HepG2 (cell line): ENCODE measurements around the gene IL17RB. TPM values are rescaled to one million over a fixed set of nuclear protein-coding genes. Genes with fewer than 3 reads are reported as not detected.

Source experiments
- HIVEP1 ChIP-seq: sonication (generic); formaldehyde crosslinking; IDR thresholded peaks from 2 replicates; pipeline ENCODE4 v1.4.0; 2020; ENCODE audit warnings: mild to moderate bottlenecking, missing genetic modification reagents
- HNRNPL ChIP-seq: fragments of 200-400 bp; formaldehyde crosslinking; IDR thresholded peaks from 2 replicates; pipeline ENCODE4 v1.6.1; 2017; ENCODE audit warnings: mild to moderate bottlenecking, low read depth, low read length
- HOMEZ ChIP-seq: IDR thresholded peaks from 2 replicates; pipeline ENCODE4 v1.6.1; 2016; ENCODE audit warnings: low read depth
- SAFB2 ChIP-seq: sonication (generic); formaldehyde crosslinking; IDR thresholded peaks from 2 replicates; pipeline ENCODE4 v1.5.1; 2020; ENCODE audit warnings: missing genetic modification reagents, low read depth, mild to moderate bottlenecking, borderline replicate concordance
- SMAD3 ChIP-seq: sonication (generic); formaldehyde crosslinking; IDR thresholded peaks from 2 replicates; pipeline ENCODE4 v1.4.0; 2020; ENCODE audit warnings: missing genetic modification reagents
- SNAI1 ChIP-seq: sonication (generic); formaldehyde crosslinking; IDR thresholded peaks from 2 replicates; pipeline ENCODE4 v1.5.0; 2020; ENCODE audit warnings: mild to moderate bottlenecking, missing genetic modification reagents, borderline replicate concordance
- TMF1 ChIP-seq: sonication (generic); formaldehyde crosslinking; IDR thresholded peaks from 2 replicates; pipeline ENCODE4 v1.8.1; 2022; ENCODE audit warnings: low read depth, missing genetic modification reagents
- ZBTB2 ChIP-seq: sonication (generic); formaldehyde crosslinking; IDR thresholded peaks from 2 replicates; pipeline ENCODE4 v1.8.0; 2022; ENCODE audit warnings: low read depth, missing genetic modification reagents
- ZBTB42 ChIP-seq: sonication (generic); formaldehyde crosslinking; IDR thresholded peaks from 2 replicates; pipeline ENCODE4 v1.5.0; 2020; ENCODE audit warnings: mild to moderate bottlenecking, missing genetic modification reagents
- ZHX1 ChIP-seq: sonication (generic); formaldehyde crosslinking; IDR thresholded peaks from 2 replicates; pipeline ENCODE4 v1.8.1; 2022; ENCODE audit warnings: low read depth, mild to moderate bottlenecking, missing genetic modification reagents
- ZKSCAN5 ChIP-seq: sonication (generic); formaldehyde crosslinking; IDR thresholded peaks from 2 replicates; pipeline ENCODE4 v1.5.1; 2020; ENCODE audit warnings: mild to moderate bottlenecking, missing genetic modification reagents
- ZNF274 ChIP-seq: sonication (generic); formaldehyde crosslinking; IDR thresholded peaks from 2 replicates; pipeline ENCODE4 v1.5.1; 2020; ENCODE audit warnings: mild to moderate bottlenecking, missing genetic modification reagents
- ZNF333 ChIP-seq: sonication (generic); formaldehyde crosslinking; IDR thresholded peaks from 2 replicates; pipeline ENCODE4 v1.4.0; 2020; ENCODE audit warnings: mild to moderate bottlenecking, missing genetic modification reagents, borderline replicate concordance
- ZNF468 ChIP-seq: sonication (generic); formaldehyde crosslinking; IDR thresholded peaks from 2 replicates; pipeline ENCODE4 v1.8.0; 2022; ENCODE audit warnings: mild to moderate bottlenecking, moderate library complexity, missing genetic modification reagents
- ZNF547 ChIP-seq: sonication (generic); formaldehyde crosslinking; IDR thresholded peaks from 2 replicates; pipeline ENCODE4 v1.5.1; 2020; ENCODE audit warnings: mild to moderate bottlenecking, missing genetic modification reagents
- ZNF550 ChIP-seq: sonication (generic); formaldehyde crosslinking; IDR thresholded peaks from 2 replicates; pipeline ENCODE4 v1.4.0; 2020; ENCODE audit warnings: mild to moderate bottlenecking, missing genetic modification reagents, borderline replicate concordance
- ZNF773 ChIP-seq: sonication (generic); formaldehyde crosslinking; IDR thresholded peaks from 2 replicates; pipeline ENCODE4 v1.4.0; 2020; ENCODE audit warnings: missing genetic modification reagents, borderline replicate concordance
- ZNF879 ChIP-seq: sonication (generic); formaldehyde crosslinking; IDR thresholded peaks from 2 replicates; pipeline ENCODE4 v1.8.1; 2023; ENCODE audit warnings: missing genetic modification reagents
- polyA plus RNA-seq, 8 experiments: library from polyadenylated mRNA; depleted of rRNA in 3 of 8; stranded (reverse) in 7 of 8; unstranded in 1 of 8; fragments of >200 nt; fragmentation: Illumina TruSeq in 4 of 8; extraction: Trizol in 4 of 8; gene quantifications; 2 replicates each; pipeline versions ENCODE4 v1.2.1 to v1.2.3, GENCODE V29; 2011 to 2016; ENCODE audit warnings: low read depth in 4 of 8, missing spikeins in 1 of 8, mixed read lengths in 1 of 8; ENCODE audit not compliant: insufficient read depth in 1 of 8
- total RNA-seq, 5 experiments: library from RNA; depleted of rRNA; stranded (reverse); fragments of >200 nt; fragmentation: Illumina TruSeq; extraction: Trizol; gene quantifications; 2 replicates each; pipeline ENCODE4 v1.2.3, GENCODE V29; 2016; ENCODE audit warnings: low read depth in 1 of 5
- TF ChIP-seq, protein P1 (sequence below): sonication (generic); formaldehyde crosslinking; IDR thresholded peaks from 2 replicates; pipeline ENCODE4 v1.4.0; 2020; ENCODE audit warnings: low read depth, mild to moderate bottlenecking, missing genetic modification reagents
- TF ChIP-seq, protein P2 (sequence below): sonication (generic); formaldehyde crosslinking; IDR thresholded peaks from 2 replicates; pipeline ENCODE4 v1.5.0; 2020; ENCODE audit warnings: missing genetic modification reagents

Gene IL17RB
- total and polyA plus RNA-seq, 2 of the 13 experiments (the other 11 are each of a cell fraction or from before 2014, with no cell fraction given), result 130 to 190 TPM

DNA sequence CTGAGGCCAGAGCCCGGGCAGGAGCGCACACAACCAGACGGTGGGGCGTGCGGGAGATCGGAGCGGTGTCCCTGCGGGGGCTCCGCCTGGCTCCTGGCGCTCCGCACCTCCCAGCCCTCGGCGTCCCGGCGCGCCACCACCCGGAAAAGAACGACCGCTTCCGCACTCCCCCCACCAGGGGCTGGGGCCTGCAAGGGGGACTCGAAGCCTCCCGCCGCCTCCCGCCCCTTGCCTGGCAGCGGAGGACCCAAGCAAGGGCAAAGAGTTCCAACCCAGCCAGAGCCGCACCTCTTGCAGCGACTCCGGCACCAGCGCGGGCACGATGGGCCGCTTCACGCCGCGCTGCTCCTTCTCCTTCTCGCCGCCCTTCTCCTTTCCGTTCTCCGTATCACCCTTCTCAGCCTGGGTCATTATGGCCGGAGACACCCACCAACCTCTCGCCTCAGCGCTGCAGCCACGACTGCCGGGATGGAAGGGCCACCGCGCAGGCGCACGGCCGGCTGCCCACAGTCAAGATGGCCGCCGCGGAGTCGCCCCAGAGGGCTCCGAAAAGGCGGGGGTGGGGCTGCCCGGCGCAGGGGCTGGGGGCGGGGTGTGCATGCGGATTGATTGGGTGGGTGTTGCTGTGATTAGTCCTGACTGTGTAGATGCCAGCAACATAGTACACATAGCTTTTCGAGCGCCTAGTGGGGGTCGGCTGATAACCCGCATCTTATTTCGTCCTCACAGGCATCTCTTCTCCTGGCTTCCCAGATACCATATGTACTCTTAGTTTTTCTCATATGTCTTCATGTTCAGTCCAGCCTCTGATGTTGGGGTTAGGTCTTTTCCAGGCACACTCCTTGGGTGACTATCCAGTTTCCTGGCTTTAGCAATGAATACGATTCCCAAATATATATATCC is 35.6 kb downstream of the IL17RB start, which contains the start of gene ACTR8 (continued):
- no peak; the same call in 1 of the 2 replicates for TF ChIP-seq ZHX1 (CRISPR knock-in tag)
- TF ChIP-seq HOMEZ (CRISPR knock-in tag), result no peak
- TF ChIP-seq SMAD3, result peak; percentile 67; the same call in 1 of the 2 replicates
- TF ChIP-seq, protein P1, sequence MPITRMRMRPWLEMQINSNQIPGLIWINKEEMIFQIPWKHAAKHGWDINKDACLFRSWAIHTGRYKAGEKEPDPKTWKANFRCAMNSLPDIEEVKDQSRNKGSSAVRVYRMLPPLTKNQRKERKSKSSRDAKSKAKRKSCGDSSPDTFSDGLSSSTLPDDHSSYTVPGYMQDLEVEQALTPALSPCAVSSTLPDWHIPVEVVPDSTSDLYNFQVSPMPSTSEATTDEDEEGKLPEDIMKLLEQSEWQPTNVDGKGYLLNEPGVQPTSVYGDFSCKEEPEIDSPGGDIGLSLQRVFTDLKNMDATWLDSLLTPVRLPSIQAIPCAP (CRISPR knock-in tag), result 0 out of 2 replicates have a peak, but pooled peaks have one; percentile 35
- TF ChIP-seq SNAI1 (CRISPR knock-in tag), result peak; percentile 40; the same call in 1 of the 2 replicates
- TF ChIP-seq SAFB2 (CRISPR knock-in tag), result peak; percentile 53; the same call in 1 of the 2 replicates
- TF ChIP-seq ZNF274 (CRISPR knock-in tag), result peak; percentile 52; the same call in 1 of the 2 replicates
- TF ChIP-seq ZNF547, result peak; percentile 66
- TF ChIP-seq HIVEP1 (CRISPR knock-in tag), result peak; percentile 82; the same call in 1 of the 2 replicates
- TF ChIP-seq ZNF333 (CRISPR knock-in tag), result peak; percentile 56; the same call in 1 of the 2 replicates
- TF ChIP-seq ZBTB2, result 0 out of 2 replicates have a peak, but pooled peaks have one; percentile 44
- TF ChIP-seq ZKSCAN5 (CRISPR knock-in tag), result no peak
- TF ChIP-seq ZBTB42 (CRISPR knock-in tag), result peak; percentile 55; the same call in 1 of the 2 replicates
- no peak for TF ChIP-seq ZNF550 (CRISPR knock-in tag)
- peak; percentile 91 for TF ChIP-seq TMF1 (CRISPR knock-in tag)
- no peak for TF ChIP-seq ZNF773
- peak; percentile 81; the same call in 1 of the 2 replicates for TF ChIP-seq HNRNPL
- no peak for TF ChIP-seq ZNF468 (CRISPR knock-in tag)
- TF ChIP-seq, protein P2, sequence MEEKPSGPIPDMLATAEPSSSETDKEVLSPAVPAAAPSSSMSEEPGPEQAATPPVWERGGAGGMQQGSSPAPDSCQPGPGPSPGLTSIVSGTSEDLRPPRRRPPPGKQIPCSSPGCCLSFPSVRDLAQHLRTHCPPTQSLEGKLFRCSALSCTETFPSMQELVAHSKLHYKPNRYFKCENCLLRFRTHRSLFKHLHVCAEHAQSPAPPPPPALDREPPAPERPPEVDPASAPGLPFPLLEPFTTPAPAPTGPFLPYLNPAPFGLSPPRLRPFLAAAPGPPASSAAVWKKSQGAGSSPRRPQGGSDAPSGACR (CRISPR knock-in tag), result 0 out of 2 replicates have a peak, but pooled peaks have one; percentile 47
- TF ChIP-seq ZNF879 (CRISPR knock-in tag), result peak; percentile 86; the same call in 1 of the 2 replicates
